ENCODE measurements around the gene GLS.

DNA sequence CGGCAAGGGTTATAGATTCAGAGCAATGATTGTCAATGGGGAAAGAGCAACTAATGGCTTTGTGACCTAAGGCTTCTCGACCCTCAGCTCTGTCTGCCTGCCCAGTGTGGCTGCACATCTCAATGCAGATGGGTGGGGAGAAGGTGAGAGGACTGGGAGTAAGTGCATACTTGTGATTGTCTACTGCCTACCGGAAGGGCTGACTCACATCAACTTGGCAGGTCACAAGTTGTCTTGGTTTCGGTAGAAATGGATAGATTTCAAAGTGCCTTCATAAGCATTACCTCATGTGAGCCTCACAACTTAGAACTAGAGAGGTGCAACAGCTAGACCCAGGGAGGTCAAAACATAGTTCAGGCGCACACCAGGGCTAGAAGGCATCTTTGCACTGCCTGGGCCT is 104.0 kb downstream of the GLS start:
- TF ChIP-seq EZH2 (IDR thresholded peaks at IDR 0.05) (no peak), JUND (IDR thresholded peaks at IDR 0.05) (no peak), TCF7L2 (IDR thresholded peaks at IDR 0.05; ENCODE audit: borderline replicate concordance, extremely low read depth, insufficient read depth, insufficient read length) (no peak), POLR2A (IDR thresholded peaks at IDR 0.05; ENCODE audit: borderline replicate concordance, extremely low read depth, insufficient read depth, insufficient read length) (no peak)
- TF ChIP-seq, protein P1, sequence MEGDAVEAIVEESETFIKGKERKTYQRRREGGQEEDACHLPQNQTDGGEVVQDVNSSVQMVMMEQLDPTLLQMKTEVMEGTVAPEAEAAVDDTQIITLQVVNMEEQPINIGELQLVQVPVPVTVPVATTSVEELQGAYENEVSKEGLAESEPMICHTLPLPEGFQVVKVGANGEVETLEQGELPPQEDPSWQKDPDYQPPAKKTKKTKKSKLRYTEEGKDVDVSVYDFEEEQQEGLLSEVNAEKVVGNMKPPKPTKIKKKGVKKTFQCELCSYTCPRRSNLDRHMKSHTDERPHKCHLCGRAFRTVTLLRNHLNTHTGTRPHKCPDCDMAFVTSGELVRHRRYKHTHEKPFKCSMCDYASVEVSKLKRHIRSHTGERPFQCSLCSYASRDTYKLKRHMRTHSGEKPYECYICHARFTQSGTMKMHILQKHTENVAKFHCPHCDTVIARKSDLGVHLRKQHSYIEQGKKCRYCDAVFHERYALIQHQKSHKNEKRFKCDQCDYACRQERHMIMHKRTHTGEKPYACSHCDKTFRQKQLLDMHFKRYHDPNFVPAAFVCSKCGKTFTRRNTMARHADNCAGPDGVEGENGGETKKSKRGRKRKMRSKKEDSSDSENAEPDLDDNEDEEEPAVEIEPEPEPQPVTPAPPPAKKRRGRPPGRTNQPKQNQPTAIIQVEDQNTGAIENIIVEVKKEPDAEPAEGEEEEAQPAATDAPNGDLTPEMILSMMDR (IDR thresholded peaks at IDR 0.05 in 2 of 3, conservative IDR thresholded peaks at IDR 0.05 in 1 of 3; ENCODE audit: borderline replicate concordance in 1 of 3, insufficient read depth in 1 of 3, low read depth in 2 of 3, low read length in 2 of 3): no peak
- TF ChIP-seq, protein P2, sequence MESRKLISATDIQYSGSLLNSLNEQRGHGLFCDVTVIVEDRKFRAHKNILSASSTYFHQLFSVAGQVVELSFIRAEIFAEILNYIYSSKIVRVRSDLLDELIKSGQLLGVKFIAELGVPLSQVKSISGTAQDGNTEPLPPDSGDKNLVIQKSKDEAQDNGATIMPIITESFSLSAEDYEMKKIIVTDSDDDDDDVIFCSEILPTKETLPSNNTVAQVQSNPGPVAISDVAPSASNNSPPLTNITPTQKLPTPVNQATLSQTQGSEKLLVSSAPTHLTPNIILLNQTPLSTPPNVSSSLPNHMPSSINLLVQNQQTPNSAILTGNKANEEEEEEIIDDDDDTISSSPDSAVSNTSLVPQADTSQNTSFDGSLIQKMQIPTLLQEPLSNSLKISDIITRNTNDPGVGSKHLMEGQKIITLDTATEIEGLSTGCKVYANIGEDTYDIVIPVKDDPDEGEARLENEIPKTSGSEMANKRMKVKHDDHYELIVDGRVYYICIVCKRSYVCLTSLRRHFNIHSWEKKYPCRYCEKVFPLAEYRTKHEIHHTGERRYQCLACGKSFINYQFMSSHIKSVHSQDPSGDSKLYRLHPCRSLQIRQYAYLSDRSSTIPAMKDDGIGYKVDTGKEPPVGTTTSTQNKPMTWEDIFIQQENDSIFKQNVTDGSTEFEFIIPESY (IDR thresholded peaks at IDR 0.05; ENCODE audit: extremely low read depth, insufficient replicate concordance, low read length): no peak
- TF ChIP-seq, protein P3, sequence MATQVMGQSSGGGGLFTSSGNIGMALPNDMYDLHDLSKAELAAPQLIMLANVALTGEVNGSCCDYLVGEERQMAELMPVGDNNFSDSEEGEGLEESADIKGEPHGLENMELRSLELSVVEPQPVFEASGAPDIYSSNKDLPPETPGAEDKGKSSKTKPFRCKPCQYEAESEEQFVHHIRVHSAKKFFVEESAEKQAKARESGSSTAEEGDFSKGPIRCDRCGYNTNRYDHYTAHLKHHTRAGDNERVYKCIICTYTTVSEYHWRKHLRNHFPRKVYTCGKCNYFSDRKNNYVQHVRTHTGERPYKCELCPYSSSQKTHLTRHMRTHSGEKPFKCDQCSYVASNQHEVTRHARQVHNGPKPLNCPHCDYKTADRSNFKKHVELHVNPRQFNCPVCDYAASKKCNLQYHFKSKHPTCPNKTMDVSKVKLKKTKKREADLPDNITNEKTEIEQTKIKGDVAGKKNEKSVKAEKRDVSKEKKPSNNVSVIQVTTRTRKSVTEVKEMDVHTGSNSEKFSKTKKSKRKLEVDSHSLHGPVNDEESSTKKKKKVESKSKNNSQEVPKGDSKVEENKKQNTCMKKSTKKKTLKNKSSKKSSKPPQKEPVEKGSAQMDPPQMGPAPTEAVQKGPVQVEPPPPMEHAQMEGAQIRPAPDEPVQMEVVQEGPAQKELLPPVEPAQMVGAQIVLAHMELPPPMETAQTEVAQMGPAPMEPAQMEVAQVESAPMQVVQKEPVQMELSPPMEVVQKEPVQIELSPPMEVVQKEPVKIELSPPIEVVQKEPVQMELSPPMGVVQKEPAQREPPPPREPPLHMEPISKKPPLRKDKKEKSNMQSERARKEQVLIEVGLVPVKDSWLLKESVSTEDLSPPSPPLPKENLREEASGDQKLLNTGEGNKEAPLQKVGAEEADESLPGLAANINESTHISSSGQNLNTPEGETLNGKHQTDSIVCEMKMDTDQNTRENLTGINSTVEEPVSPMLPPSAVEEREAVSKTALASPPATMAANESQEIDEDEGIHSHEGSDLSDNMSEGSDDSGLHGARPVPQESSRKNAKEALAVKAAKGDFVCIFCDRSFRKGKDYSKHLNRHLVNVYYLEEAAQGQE (IDR thresholded peaks at IDR 0.05; ENCODE audit: low read depth): no peak

Measured in HCT116 (cell line).